B cell (primary cell): ENCODE measurements around the gene RAB8B. TPM values are rescaled to one million over a fixed set of nuclear protein-coding genes. Genes with fewer than 3 reads are reported as not detected.

Experiments
- ATAC-seq: fragments of 200-7000 bp; cut with Tn5 transposase; one replicate; pipeline ENCODE4 v1.10.0; 2021; ENCODE audit warnings: low read depth, mild to moderate bottlenecking, moderate number of reproducible peaks, moderate library complexity
- CTCF ChIA-PET: fragments of 350-600 bp; sonication (Branson Sonifier 250); formaldehyde crosslinking; loops from one replicate; lab custom pipeline; 2021; ENCODE audit warnings: antibody characterized with exemption, inconsistent platforms; lab: Charles Lee
- POLR2A ChIA-PET: fragments of 350-600 bp; sonication (Branson Sonifier 250); formaldehyde crosslinking; loops from one replicate; lab custom pipeline; 2021; ENCODE audit warnings: antibody characterized with exemption; lab: Charles Lee
- DNase-seq: peaks from one replicate; pipeline ENCODE4 v3.0.0; 2013
- H2AFZ ChIP-seq: 2 replicates; pipeline ENCODE4 v1.6.1; 2012; ENCODE audit warnings: mild to moderate bottlenecking, low read depth, low read length; ENCODE audit not compliant: insufficient read depth, poor library complexity, severe bottlenecking
- H3K27ac ChIP-seq, 2 donors: 1 replicate in 1 of 2; 2 replicates in 1 of 2; pipeline ENCODE4 v1.5.1; 2012 to 2013; ENCODE audit warnings: low read length in 2 of 2, mild to moderate bottlenecking in 2 of 2, moderate library complexity in 1 of 2
- H3K27me3 ChIP-seq, 4 experiments: fragments of 200-600 bp in 1 of 4; sonication (generic) in 1 of 4; replicated peaks in 1 of 4; 1 replicate in 2 of 4; 2 replicates in 2 of 4; pipeline versions ENCODE4 v1.6.1 to v1.7.0; 2013 to 2016; ENCODE audit warnings: low read length in 3 of 4, mild to moderate bottlenecking in 2 of 4, mixed read lengths in 1 of 4, moderate library complexity in 1 of 4; ENCODE audit not compliant: insufficient read depth in 4 of 4, control insufficient read depth in 3 of 4; ENCODE audit errors: control extremely low read depth in 1 of 4
- H3K36me3 ChIP-seq, 2 experiments: replicated peaks in 1 of 2; 1 replicate in 1 of 2; 2 replicates in 1 of 2; pipeline versions ENCODE4 v1.6.1 to v1.7.1; 2013; ENCODE audit warnings: low read length in 1 of 2; ENCODE audit not compliant: insufficient read depth in 2 of 2, control insufficient read depth in 1 of 2; ENCODE audit errors: control extremely low read depth in 1 of 2, extremely low read depth in 1 of 2
- H3K4me1 ChIP-seq, 2 donors: fragments of 200-600 bp in 1 of 2; sonication (generic) in 1 of 2; 1 replicate in 1 of 2; 2 replicates in 1 of 2; pipeline versions ENCODE4 v1.5.1 to v1.6.1; 2013 to 2017; ENCODE audit warnings: low read length in 2 of 2; ENCODE audit not compliant: control insufficient read depth in 2 of 2, insufficient read depth in 2 of 2
- H3K4me2 ChIP-seq: replicated peaks from 2 replicates; pipeline ENCODE3; 2012; ENCODE audit warnings: mild to moderate bottlenecking, low read depth, low read length; ENCODE audit not compliant: poor library complexity, severe bottlenecking
- H3K4me3 ChIP-seq, 5 experiments: fragments of 200-600 bp in 1 of 5; sonication (generic) in 1 of 5; 1 replicate in 3 of 5; 2 replicates in 2 of 5; pipeline versions ENCODE4 v1.5.1 to v1.7.0; 2011 to 2016; ENCODE audit warnings: low read length in 4 of 5, mild to moderate bottlenecking in 4 of 5, low read depth in 2 of 5, control low read depth in 1 of 5, moderate library complexity in 1 of 5; ENCODE audit not compliant: insufficient read depth in 1 of 5; ENCODE audit errors: control extremely low read depth in 1 of 5, extremely low read depth in 1 of 5
- H3K79me2 ChIP-seq: fragments of 200-600 bp; sonication (generic); one replicate; pipeline ENCODE4 v1.6.0; 2016; ENCODE audit warnings: low read length; ENCODE audit not compliant: control insufficient read depth, insufficient read depth
- H3K9ac ChIP-seq: fragments of 200-600 bp; sonication (generic); 2 replicates; pipeline ENCODE4 v1.6.1; 2017; ENCODE audit warnings: mild to moderate bottlenecking, low read length, moderate library complexity
- H3K9me3 ChIP-seq, 3 donors: one replicate each; pipeline versions ENCODE4 v1.6.1 to v1.7.1; 2013; ENCODE audit warnings: low read length in 2 of 3; ENCODE audit not compliant: control insufficient read depth in 2 of 3, insufficient read depth in 1 of 3; ENCODE audit errors: control extremely low read depth in 1 of 3
- H4K20me1 ChIP-seq: 2 replicates; pipeline ENCODE4 v1.6.0; 2012; ENCODE audit warnings: mild to moderate bottlenecking, low read length; ENCODE audit not compliant: insufficient read depth, control insufficient read depth, poor library complexity, severe bottlenecking
- H3K27ac Mint-ChIP-seq: one replicate; pipeline ENCODE4 v1.8.0; 2021; ENCODE audit warnings: mixed read lengths
- H3K27me3 Mint-ChIP-seq: one replicate; pipeline ENCODE4 v1.8.0; 2021; ENCODE audit warnings: mixed read lengths
- H3K4me1 Mint-ChIP-seq: one replicate; pipeline ENCODE4 v1.8.0; 2021; ENCODE audit warnings: mixed read lengths
- H3K4me3 Mint-ChIP-seq: one replicate; pipeline ENCODE4 v1.8.0; 2021; ENCODE audit warnings: mixed read lengths
- H3K9me3 Mint-ChIP-seq: one replicate; pipeline ENCODE4 v1.8.0; 2022; ENCODE audit warnings: mixed read lengths; ENCODE audit not compliant: insufficient read depth
- CTCF ChIP-seq: fragments of 200-600 bp; IDR thresholded peaks from one replicate; pipeline ENCODE4 v1.8.0; 2022; ENCODE audit warnings: antibody characterized with exemption, mild to moderate bottlenecking
- EZH2 ChIP-seq: IDR thresholded peaks from 2 replicates; pipeline ENCODE4 v1.6.1; 2012; ENCODE audit warnings: borderline replicate concordance, low read depth, mild to moderate bottlenecking, moderate library complexity, low read length; ENCODE audit not compliant: insufficient read depth, poor library complexity, severe bottlenecking
- WGBS: methylation state at CpG from one replicate; pipeline ENCODE4 v1.1.5; 2013; ENCODE audit warnings: missing lambda C conversion rate; ENCODE audit not compliant: insufficient coverage; 5-methylcytosine and 5-hydroxymethylcytosine counted together
- intact Hi-C: fragments of 100-400 bp; cut with micrococcal nuclease; formaldehyde crosslinking; loops from one replicate; pipeline ENCODE4 v1.10.0; 2022
- polyA plus RNA-seq: library from polyadenylated mRNA; depleted of rRNA; stranded (reverse); fragments of >200 nt; gene quantifications from 2 replicates; pipeline ENCODE4 v1.2.3, GENCODE V29; 2012
- total RNA-seq, 2 donors: library from RNA; stranded (reverse); fragments of 120-200 nt in 1 of 2; gene quantifications; 1 replicate in 1 of 2; 2 replicates in 1 of 2; pipeline versions ENCODE4 v1.2.3 to v1.2.4, GENCODE V29; 2013 to 2022

RAB8B gene
- total and polyA plus RNA-seq, 2 donors (not counting 1 experiment from before 2014, with no cell fraction given) = 9.6 to 61.3 TPM

GRCh38 chr15:63176302-63176701, 13.1 kb upstream of the RAB8B start:
- ATAC-seq (no peak), DNase-seq (no peak)
- ChIA-PET POLR2A (no interaction called here), CTCF (no interaction called here)
- intact Hi-C loops = no loop called here
- Mint-ChIP-seq H3K9me3 (no peaks in the 10 kb centered on the region), H3K27me3 (no peaks in the 10 kb centered on the region), H3K27ac (no peak overlapping the region), H3K4me3 (no peak overlapping the region), H3K4me1 (no peaks in the 10 kb centered on the region)
- no peak overlapping the region for H2AFZ ChIP-seq
- TF ChIP-seq EZH2 (no peak), CTCF (no peak)
- H3K36me3 ChIP-seq = no peaks in the 10 kb centered on the region
- no peak overlapping the region for H3K9ac ChIP-seq
- no peaks in the 10 kb centered on the region for H3K79me2 ChIP-seq
- H3K9me3 ChIP-seq = no peaks in the 10 kb centered on the region
- H3K27me3 ChIP-seq = no peaks in the 10 kb centered on the region
- H3K27ac ChIP-seq = no peak overlapping the region
- H3K4me2 ChIP-seq = no peak overlapping the region
- H3K4me1 ChIP-seq = no peaks in the 10 kb centered on the region
- no peak overlapping the region for H3K4me3 ChIP-seq
- H4K20me1 ChIP-seq = no peaks in the 10 kb centered on the region
- 100% methylated on average over 1 of the region's 3 CpGs for WGBS

GRCh38 chr15:63178034-63178433, 11.4 kb upstream of the RAB8B start:
- TF ChIP-seq CTCF (no peak), EZH2 (no peak)
- no peak overlapping the region for H3K4me3 ChIP-seq
- no peaks in the 10 kb centered on the region for H3K9me3 ChIP-seq
- ChIA-PET POLR2A (no interaction called here), CTCF (no interaction called here)
- no peaks in the 10 kb centered on the region for H3K36me3 ChIP-seq
- no peak overlapping the region for H3K4me2 ChIP-seq
- H3K4me1 ChIP-seq = no peaks in the 10 kb centered on the region
- H3K27ac ChIP-seq = no peak overlapping the region
- H3K9me3 Mint-ChIP-seq = no peaks in the 10 kb centered on the region
- H3K9ac ChIP-seq = no peak overlapping the region
- DNase-seq (no peak), ATAC-seq (no peak)
- no peaks in the 10 kb centered on the region for H3K27me3 Mint-ChIP-seq
- H2AFZ ChIP-seq = no peak overlapping the region
- no peaks in the 10 kb centered on the region for H3K27me3 ChIP-seq
- no peaks in the 10 kb centered on the region for H4K20me1 ChIP-seq
- 80% methylated on average over 3 of the region's 5 CpGs for WGBS
- no peaks in the 10 kb centered on the region for H3K4me1 Mint-ChIP-seq
- H3K4me3 Mint-ChIP-seq = no peak overlapping the region
- intact Hi-C loops = no loop called here
- no peak overlapping the region for H3K27ac Mint-ChIP-seq
- no peaks in the 10 kb centered on the region for H3K79me2 ChIP-seq
